ENCODE data around the gene SH2D3A.

- TF ChIP-seq CTCF (conservative IDR thresholded peaks at IDR 0.05 in 1 of 2, IDR thresholded peaks at IDR 0.05 in 1 of 2; ENCODE audit: low read depth in 1 of 2, low read length in 2 of 2) (no peak), EZH2 (IDR thresholded peaks at IDR 0.05; ENCODE audit: low read length, missing control alignments) (no peak)
Measured at GRCh38 chr19:6713773-6714692, 53.2 kb downstream of the SH2D3A start.

Measured in fibroblast of lung (primary cell).